ENCODE measurements around the gene LGALS7B.
"Not testable (repeated sequence)": the region's sequence is repeated elsewhere in the genome, so short reads cannot be mapped to it uniquely, and the experiment has no call there.

LGALS7B gene

DNA sequence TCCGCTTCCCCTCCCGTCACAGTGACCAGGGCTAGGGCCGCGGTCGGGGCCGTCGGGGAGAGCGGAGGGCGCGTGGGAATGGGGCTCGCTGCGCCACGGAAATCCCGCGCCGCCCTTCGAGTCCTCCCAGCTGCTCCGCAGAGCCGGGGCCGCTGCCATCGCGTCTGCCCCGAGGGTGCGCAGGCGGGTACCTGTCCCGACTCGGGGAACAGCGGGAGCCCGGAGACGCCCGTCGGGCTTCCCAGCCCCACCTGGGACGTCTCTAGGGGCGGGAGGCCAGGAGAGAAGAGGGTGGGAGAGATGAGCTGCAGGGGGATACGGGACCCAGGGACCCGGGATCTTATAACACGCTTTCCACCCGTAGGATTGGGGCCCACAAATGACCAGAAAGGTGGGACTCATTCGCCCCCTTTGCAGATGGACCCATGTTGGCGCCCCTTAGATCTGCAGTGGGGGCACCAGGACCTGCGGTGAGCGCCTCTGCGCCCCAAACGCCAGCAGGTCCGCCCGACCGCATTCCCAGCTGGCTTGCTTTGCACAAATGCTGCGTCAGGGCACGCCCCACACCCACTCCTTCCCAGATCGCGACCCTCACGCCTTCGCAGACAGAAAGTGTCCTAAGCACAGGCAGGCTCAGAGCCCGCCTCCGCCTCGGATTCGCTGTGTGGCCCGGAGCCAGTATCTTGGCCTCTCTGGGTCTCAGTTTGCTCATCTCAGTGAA lies 18.6 kb upstream of the LGALS7B start:
- DNase-seq, result not testable (repeated sequence)

DNA sequence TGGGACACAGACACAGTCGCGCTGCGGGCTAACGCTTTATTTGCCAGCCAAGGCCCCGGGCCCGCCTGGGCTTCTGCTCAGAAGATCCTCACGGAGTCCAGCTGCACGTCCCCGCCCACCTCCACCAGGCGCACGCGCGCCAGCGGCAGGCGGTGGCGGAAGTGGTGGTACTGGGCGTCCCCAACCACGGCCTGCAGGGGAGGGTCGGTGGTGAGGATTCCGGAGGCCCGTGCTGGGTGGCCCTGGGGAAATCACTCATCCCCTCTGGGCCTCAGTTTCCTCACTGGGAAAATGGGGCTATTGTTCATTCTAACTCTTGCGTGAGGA lies 18.1 kb upstream of the LGALS7B start:
- not testable (repeated sequence) for DNase-seq

GRCh38 chr19:38771569-38771968 lies 17.4 kb upstream of the LGALS7B start:
- DNase-seq, result not testable (repeated sequence)

DNA sequence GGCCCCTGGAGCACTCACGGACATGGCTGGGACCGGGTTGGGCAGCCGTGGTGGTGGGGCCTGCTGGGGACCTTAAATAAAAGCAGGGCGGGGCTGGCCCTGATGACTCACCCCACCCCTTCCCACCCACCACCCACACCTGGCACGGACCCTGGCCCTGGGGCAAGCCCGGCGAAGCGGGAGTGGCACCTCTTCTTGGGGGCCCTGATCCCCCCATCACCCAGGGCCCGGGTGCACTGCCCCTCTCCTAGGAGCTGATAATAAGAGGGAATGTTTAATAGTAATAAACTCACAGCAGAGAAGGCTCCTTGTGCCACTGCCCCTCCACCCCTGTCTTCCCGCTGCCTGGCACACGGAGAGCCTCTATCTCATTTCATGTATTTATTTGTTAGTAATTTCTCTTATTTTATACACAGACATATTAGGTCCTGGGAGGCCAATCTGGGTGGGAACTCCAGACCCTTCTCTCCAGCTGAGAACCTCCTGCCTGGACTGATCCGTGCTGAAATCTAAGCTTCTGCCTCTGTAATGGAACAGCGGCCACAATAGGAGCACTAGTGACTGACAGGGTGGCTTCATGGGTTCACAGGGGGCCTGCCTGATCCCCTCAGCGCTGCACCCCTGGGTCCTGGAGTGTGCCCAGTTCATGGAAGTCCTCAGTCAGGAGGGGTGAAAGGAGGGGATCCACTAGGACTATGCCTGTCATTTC lies 15.4 kb upstream of the LGALS7B start, which contains the start of gene LGALS7:
Gene LGALS7 (minus strand): TSS at position 49 of the 709 bp plus-strand sequence. CDS start 25 bp downstream, at position 24.
- DNase-seq, result no peak

DNA sequence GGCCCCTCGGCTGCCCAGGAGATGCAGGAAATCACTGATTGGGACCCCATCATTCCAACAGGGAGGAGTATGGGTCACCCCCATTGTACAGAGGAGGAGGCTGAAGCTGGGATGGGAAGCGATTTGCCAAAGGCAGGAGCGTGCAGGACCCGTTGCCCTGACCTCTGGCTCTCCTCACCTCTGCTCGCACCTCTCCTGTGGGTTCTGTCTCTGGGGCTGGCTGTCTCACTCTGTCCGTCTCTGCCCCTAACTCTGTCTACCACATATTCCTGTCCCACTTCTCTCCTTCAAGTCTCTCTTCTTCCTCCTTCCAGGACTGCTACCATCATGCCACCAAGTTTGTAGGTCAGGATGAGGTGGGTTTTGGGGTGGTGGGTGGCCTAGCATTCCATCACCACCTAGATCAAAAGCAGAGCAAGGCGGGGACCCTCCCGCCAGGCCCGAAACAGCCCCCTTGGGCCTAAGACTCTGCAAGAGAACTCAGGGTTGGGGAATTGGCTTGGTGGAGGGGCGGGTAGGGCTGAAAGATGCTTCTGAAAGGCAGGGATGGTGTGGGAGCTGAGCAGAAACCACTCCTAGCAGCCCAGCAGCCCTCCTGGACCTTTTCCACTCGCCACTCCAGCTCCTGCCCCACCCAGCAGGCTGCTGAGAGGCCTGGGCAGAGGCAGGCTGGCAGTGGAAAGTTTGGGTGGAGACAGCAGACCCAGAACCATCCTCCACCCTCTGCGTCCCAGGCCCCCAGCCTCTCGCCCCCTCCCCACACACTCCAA lies 14.6 kb upstream of the LGALS7B start:
- no peak for DNase-seq

GRCh38 chr19:38778733-38779132 lies 10.3 kb upstream of the LGALS7B start:
- no peak for DNase-seq

GRCh38 chr19:38780443-38780842 lies 8.6 kb upstream of the LGALS7B start:
- no peak for DNase-seq

GRCh38 chr19:38781058-38781457 lies 7.9 kb upstream of the LGALS7B start:
- DNase-seq, result no peak

DNA sequence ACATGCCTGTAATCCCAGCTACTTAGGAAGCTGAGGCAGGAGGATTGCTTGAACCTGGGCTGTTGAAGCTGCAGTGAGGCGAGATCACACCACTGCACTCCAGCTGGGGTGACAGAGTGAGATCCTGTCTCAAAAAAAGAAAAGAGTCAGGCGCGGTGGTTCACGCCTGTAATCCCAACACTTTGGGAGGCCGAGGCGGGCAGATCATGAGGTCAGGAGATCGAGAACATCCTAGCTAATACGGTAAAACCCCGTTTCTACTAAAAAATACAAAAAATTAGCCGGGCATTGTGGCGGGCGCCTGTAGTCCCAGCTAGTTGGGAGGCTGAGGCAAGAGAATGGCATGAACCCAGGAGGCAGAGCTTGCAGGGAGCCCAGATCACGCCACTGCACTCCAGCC lies 6.8 kb upstream of the LGALS7B start:
- DNase-seq, result not testable (repeated sequence)

- no peak for DNase-seq
These were observed 4.8 kb upstream of the LGALS7B start for GRCh38 chr19:38784224-38784623.

- no peak for DNase-seq
These were observed 3.8 kb upstream of the LGALS7B start for GRCh38 chr19:38785187-38785699.

DNA sequence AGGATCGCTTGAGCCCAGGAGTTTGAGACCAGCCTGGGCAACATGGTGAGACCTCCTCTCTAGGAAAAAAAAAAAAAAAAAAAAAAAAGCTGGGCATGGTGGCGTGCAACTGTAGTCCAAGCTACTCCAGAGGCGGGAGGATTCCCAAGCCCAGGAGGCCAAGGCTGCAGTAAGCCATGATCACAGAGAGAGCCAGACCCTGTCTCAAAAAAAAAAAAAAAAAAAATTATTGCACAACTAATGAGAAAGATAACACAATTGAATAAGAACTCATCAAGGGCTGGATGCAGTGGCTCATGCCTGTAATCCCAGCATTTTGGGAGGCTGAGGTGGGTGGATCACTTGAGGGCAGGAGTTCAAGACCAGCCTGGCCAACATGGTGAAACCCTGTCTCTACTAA lies 2.9 kb upstream of the LGALS7B start:
- not testable (repeated sequence) for DNase-seq

DNA sequence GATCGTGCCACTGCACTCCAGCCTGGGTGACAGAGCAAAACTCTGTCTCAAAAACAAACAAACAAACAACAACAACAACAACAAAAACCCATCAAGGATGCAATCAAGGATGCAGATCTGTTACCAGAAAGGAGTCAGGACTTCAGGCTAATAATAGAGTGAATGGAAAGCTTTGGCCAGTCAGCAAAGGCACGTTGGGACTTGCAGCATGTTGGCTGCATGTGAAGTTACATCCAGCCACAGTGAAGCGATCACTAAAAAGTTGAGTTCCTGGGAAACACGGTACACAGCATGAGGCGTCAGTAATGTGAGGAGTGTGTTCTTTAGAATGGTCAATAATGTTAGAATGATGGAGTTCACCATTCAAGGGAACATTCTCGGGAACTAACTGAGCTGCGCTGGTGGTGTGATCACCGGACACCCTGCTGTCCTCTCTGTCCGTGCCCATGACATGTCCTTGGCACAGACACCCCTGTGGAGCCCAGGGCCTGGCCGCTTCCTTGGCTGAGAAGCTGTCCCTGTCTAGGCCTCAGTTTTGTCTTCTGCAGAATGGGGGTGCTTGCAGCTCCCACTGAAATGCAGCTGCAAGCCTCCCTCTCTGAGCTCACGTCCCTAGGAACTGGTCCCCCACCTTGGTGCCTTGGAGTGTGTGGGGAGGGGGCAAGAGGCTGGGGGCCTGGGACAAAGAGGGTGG lies 2.3 kb upstream of the LGALS7B start:
- DNase-seq, result no peak

DNA sequence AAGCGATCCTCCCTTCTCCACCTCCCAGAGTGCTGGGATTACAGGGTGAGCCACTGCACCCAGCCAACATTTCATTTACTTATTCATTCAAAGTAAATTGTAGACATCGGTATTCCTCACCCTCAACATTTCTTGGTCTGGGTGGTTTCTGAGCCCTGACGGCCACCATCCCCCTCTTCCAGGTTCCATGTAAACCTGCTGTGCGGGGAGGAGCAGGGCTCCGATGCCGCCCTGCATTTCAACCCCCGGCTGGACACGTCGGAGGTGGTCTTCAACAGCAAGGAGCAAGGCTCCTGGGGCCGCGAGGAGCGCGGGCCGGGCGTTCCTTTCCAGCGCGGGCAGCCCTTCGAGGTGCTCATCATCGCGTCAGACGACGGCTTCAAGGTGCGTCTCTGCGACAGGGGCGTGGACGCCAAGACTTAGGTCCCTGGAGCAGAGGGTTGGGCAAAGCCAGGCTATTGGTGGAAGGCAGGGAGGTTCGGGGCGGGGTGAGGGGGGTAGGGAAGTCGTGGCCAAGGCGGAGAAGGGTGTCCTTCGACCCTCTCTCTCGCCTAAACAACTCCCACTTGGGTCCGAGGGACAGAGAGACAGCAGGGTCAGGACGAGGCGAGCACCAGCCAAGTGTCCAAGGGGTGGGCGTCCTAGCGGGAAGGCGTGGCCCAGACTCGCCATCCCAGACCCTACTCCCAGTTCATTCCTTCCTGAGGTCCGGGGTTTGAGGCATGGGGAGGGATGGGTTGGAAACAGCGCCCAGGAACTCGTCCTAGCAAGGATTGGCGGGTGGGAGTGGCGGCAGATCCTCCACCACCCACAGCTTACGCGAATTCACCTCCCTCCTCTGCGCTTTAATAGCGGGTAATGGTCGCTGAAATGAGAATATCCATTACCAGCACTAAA lies 1.8 kb downstream of the LGALS7B start:
- DNase-seq, result not testable (repeated sequence)

- DNase-seq, result not testable (repeated sequence)
These were observed 2.6 kb downstream of the LGALS7B start for GRCh38 chr19:38791451-38792064.

DNA sequence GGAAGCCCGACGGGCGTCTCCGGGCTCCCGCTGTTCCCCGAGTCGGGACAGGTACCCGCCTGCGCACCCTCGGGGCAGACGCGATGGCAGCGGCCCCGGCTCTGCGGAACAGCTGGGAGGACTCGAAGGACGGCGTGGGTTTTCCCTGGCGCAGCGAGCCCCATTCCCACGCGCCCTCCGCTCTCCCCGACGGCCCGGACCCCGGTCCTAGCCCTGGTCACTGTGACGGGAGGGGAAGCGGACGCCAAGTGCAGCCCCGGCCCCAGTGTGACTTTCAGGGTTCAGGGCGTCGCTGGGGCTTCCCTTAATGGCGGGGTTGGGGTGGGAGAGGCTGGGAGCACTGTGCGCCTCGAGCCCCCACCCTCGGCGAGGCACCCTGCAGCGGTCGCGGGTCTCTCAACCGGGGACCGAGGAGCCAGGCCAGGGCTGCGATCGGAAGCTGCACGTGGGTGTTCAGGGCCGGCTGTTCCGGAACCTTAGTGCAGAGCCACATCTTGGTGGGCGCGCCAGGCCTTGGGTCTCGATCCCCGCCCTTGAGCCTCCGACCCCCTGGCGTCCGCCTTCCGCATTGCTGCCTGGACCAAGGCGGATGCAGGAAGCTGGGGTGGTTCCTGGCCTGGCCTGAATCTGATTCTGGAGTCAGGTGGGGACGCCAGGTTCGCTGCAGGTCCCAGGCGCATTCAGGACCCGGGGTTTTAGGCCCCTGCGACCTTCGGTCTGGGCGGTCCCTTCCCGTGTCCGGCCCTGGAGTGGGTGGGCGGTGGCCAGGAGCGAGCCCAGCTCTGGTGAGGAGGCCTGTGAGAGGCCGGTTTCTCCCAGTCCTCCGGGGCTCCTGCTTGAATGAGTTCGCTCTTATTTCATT lies 3.5 kb downstream of the LGALS7B start:
- DNase-seq, result no peak

DNA sequence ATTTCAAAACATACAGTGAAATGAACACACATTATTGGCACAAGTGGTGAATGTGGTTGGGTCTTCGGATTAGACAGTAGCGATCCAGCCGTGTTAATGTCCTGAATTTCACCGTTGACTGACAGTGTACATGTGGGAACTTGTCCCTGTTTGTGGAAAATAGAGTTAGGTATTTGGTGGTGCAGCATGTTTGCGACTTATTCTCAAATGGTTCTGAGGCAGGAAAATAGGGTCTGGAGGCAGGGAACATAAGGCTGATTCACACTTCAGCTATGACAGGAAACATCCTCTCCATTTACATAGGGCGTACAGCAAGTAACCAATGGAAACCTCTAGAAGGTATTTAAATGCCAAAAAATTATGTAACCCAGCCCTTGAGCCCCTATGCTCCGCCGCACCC lies 4.2 kb downstream of the LGALS7B start:
- DNase-seq, result no peak

GRCh38 chr19:38793671-38794070 lies 4.7 kb downstream of the LGALS7B start:
- DNase-seq, result no peak

GRCh38 chr19:38795549-38795948 lies 6.5 kb downstream of the LGALS7B start:
- no peak for DNase-seq

DNA sequence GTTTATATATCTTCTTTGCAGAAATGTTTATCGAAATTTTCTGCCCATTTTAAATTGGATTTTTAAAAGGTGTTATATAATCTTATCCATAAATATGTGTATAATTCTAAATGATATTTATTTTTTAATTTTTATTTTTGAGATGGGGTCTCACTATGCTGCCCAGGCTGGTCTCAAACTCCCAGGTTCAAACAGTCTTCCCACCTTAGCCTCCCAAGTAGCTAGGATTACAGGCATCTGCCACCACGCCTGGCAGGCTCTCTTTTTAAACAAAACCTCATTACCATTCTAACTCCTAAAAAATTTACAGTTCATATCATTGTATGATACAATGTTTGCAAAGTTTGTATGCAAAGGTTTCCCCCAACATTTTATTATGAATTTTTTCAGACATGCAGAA lies 7.2 kb downstream of the LGALS7B start:
- DNase-seq, result no peak

Measured in NCI-H1092 treated with DMSO at 0.1 percent for 48 hours (cell line).